CD4-positive, alpha-beta T cell treated with Interleukin-15 for 4 hours (primary cell): Measurements from ENCODE around the gene L3MBTL1.
"Not testable (repeated sequence)": the region's sequence is repeated elsewhere in the genome, so short reads cannot be mapped to it uniquely, and the experiment has no call there.

ENCODE experiments used
- DNase-seq: peaks from one replicate; pipeline ENCODE4 v3.0.0-alpha.2; 2020; ENCODE audit warnings: low spot score

The L3MBTL1 gene

GRCh38 chr20:43559147-43559987 is 51.9 kb downstream of the L3MBTL1 start:
- no peak for DNase-seq

GRCh38 chr20:43560974-43561373 is 53.5 kb downstream of the L3MBTL1 start:
- no peak for DNase-seq

- no peak for DNase-seq
These were observed 55.9 kb downstream of the L3MBTL1 start for GRCh38 chr20:43563429-43563828.

- no peak for DNase-seq
These were observed 56.5 kb downstream of the L3MBTL1 start for GRCh38 chr20:43563991-43564390.

GRCh38 chr20:43564455-43564854 is 57.0 kb downstream of the L3MBTL1 start:
- DNase-seq: no peak

GRCh38 chr20:43564993-43565757 is 57.7 kb downstream of the L3MBTL1 start:
- DNase-seq: no peak

- no peak for DNase-seq
These were observed 58.2 kb downstream of the L3MBTL1 start for GRCh38 chr20:43565758-43566104.

- no peak for DNase-seq
These were observed 60.0 kb downstream of the L3MBTL1 start for GRCh38 chr20:43567477-43567876.

- no peak for DNase-seq
These were observed 61.2 kb downstream of the L3MBTL1 start for GRCh38 chr20:43568706-43569105.

- DNase-seq: no peak
These were observed 61.8 kb downstream of the L3MBTL1 start for GRCh38 chr20:43569282-43569681.

- no peak for DNase-seq
These were observed 63.0 kb downstream of the L3MBTL1 start for GRCh38 chr20:43570496-43570895.

- no peak for DNase-seq
These were observed 63.8 kb downstream of the L3MBTL1 start for GRCh38 chr20:43571310-43571709.

- DNase-seq: no peak
These were observed 64.3 kb downstream of the L3MBTL1 start for GRCh38 chr20:43571771-43572170.

- no peak for DNase-seq
These were observed 65.4 kb downstream of the L3MBTL1 start for GRCh38 chr20:43572891-43573290.

- DNase-seq: no peak
These were observed 68.6 kb downstream of the L3MBTL1 start for GRCh38 chr20:43576108-43576507.

GRCh38 chr20:43579861-43580793 is 72.6 kb downstream of the L3MBTL1 start:
- no peak for DNase-seq

- no peak for DNase-seq
These were observed 75.8 kb downstream of the L3MBTL1 start for GRCh38 chr20:43583133-43583864.

GRCh38 chr20:43583982-43584432 is 76.5 kb downstream of the L3MBTL1 start:
- no peak for DNase-seq

GRCh38 chr20:43584448-43585136 is 77.1 kb downstream of the L3MBTL1 start:
- DNase-seq: no peak

GRCh38 chr20:43586641-43587040 is 79.1 kb downstream of the L3MBTL1 start:
- DNase-seq: no peak

GRCh38 chr20:43588526-43588925 is 81.0 kb downstream of the L3MBTL1 start:
- DNase-seq: not testable (repeated sequence)
